ENCODE measurements around the gene SFTPA2.
"Not testable (repeated sequence)": the region's sequence is repeated elsewhere in the genome, so short reads cannot be mapped to it uniquely, and the experiment has no call there.

The SFTPA2 gene

GRCh38 chr10:79562135-79562756 lies 2.0 kb upstream of the SFTPA2 start:
- H3K4me3 ChIP-seq: no peak overlapping the region
- H3K27me3 ChIP-seq: no peaks in the 10 kb centered on the region
- no peak for TF ChIP-seq Cebpa-rat (IDR thresholded peaks at IDR 0.05)
- no peak overlapping the region for H3K9ac ChIP-seq
- H3K9me3 ChIP-seq: no peaks in the 10 kb centered on the region
- H3K4me2 ChIP-seq: peak overlapping the region; percentile 27; the same call in 1 of the 2 replicates
- no peaks in the 10 kb centered on the region for H3K36me3 ChIP-seq
- H4K20me1 ChIP-seq: no peaks in the 10 kb centered on the region
- H3K27ac ChIP-seq: no peak overlapping the region
- H3K4me1 ChIP-seq: peaks cover 9% of the 10 kb centered on the region; the same call in 1 of the 2 replicates

DNA sequence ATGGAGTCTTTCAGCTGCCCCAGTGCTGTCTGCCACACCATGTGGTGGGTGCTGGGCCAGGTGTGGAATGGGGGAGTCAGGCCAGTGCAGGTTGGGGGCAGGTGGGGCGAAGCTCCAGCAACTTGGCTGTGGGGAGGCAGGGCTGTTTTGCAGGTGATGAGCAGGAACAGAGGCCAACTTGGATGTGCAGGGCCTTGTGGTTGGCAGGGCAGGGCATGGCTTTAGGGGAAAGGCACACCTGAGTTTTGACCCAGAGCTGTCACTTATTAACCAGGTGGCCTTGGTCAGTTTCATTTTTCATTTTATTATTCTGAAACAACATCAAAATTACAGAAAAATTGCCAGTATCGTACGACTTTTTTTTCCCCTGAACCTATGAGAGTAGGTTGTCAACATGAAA lies 1.1 kb upstream of the SFTPA2 start:
- no peaks in the 10 kb centered on the region for H4K20me1 ChIP-seq
- no peaks in the 10 kb centered on the region for H3K9me3 ChIP-seq
- no peaks in the 10 kb centered on the region for H3K36me3 ChIP-seq
- no peak overlapping the region for H3K27ac ChIP-seq
- no peak overlapping the region for H3K4me3 ChIP-seq
- peaks cover 9% of the 10 kb centered on the region; the same call in 1 of the 2 replicates for H3K4me1 ChIP-seq
- no peak for TF ChIP-seq Cebpa-rat (IDR thresholded peaks at IDR 0.05)
- H3K27me3 ChIP-seq: no peaks in the 10 kb centered on the region
- no peak overlapping the region for H3K4me2 ChIP-seq
- H3K9ac ChIP-seq: no peak overlapping the region

GRCh38 chr10:79559726-79560125 lies 481 bp downstream of the SFTPA2 start:
- Histone ChIP-seq H4K20me1 (no peaks in the 10 kb centered on the region), H3K9me3 (no peaks in the 10 kb centered on the region), H3K27ac (no peak overlapping the region), H3K36me3 (no peaks in the 10 kb centered on the region), H3K4me1 (peaks cover 9% of the 10 kb centered on the region; the same call in 1 of the 2 replicates), H3K27me3 (no peaks in the 10 kb centered on the region), H3K4me2 (no peak overlapping the region), H3K9ac (no peak overlapping the region), H3K4me3 (no peak overlapping the region)
- no peak for TF ChIP-seq Cebpa-rat (IDR thresholded peaks at IDR 0.05)

GRCh38 chr10:79556961-79557360 lies 3.2 kb downstream of the SFTPA2 start:
- not testable (repeated sequence) for H3K36me3 ChIP-seq, H3K4me2 ChIP-seq, H4K20me1 ChIP-seq, H3K27ac ChIP-seq, H3K4me3 ChIP-seq, H3K27me3 ChIP-seq, H3K4me1 ChIP-seq, H3K9me3 ChIP-seq, H3K9ac ChIP-seq

DNA sequence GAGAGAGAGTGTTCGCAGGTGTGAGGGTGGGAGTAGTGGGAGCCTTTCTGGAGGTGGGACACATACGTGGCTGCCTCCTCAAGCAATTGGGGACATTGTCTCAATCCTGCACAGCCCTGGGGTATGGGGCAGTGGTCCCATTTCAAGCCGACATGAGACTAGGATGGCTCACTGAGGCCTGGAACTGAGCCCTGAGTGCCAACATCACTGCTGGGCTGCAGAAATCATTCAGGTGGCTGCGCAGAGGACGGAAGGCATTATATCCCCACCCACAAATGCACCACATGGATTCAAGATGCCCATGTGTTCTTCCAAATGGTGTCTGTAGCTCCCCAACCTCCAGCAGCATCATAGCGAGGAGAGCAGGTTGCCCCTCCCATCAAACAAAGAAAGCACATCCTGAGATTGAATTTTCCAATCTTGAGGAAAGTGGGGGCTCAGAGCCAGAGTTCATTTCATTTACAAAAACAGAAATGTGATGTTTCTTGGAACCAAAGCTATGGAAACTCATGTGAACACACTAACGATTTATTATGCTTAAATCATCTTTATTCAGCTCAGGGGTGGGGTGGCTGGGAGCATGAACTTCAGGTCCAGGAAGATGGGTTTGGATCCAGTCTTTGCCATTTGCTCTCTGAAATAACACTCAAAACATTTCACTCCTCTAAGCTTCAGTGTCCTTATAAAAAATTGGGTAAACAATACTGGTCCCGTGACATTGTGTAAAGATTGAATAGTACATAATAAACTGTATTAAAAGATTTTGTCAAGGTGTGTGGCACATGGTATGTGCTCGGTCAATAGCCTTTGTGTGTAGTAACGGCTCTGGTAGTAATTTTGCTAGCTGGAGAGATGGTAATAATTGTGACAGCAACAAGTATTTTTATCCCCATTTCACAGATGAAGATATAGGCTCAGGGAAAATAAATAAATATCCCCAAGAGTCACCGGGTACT lies 4.6 kb downstream of the SFTPA2 start:
- Histone ChIP-seq H3K9me3 (no peaks in the 10 kb centered on the region), H3K27me3 (no peaks in the 10 kb centered on the region), H3K27ac (no peak overlapping the region), H3K9ac (no peak overlapping the region), H4K20me1 (no peaks in the 10 kb centered on the region), H3K4me3 (no peak overlapping the region), H3K4me1 (no peaks in the 10 kb centered on the region), H3K4me2 (no peak overlapping the region), H3K36me3 (no peaks in the 10 kb centered on the region)
- TF ChIP-seq Cebpa-rat (IDR thresholded peaks at IDR 0.05): no peak

GRCh38 chr10:79552143-79552542 lies 8.1 kb downstream of the SFTPA2 start:
- H3K4me2 ChIP-seq: no peak overlapping the region
- no peak overlapping the region for H3K9ac ChIP-seq
- H3K9me3 ChIP-seq: no peaks in the 10 kb centered on the region
- H3K4me3 ChIP-seq: no peak overlapping the region
- no peak for TF ChIP-seq Cebpa-rat (IDR thresholded peaks at IDR 0.05)
- no peaks in the 10 kb centered on the region for H3K4me1 ChIP-seq
- H3K36me3 ChIP-seq: no peaks in the 10 kb centered on the region
- no peaks in the 10 kb centered on the region for H4K20me1 ChIP-seq
- no peaks in the 10 kb centered on the region for H3K27me3 ChIP-seq
- no peak overlapping the region for H3K27ac ChIP-seq

GRCh38 chr10:79547973-79548372 lies 12.2 kb downstream of the SFTPA2 start:
- Histone ChIP-seq H3K27me3 (no peaks in the 10 kb centered on the region), H3K4me2 (no peak overlapping the region), H3K9me3 (peaks cover 6% of the 10 kb centered on the region; the same call in 1 of the 2 replicates), H3K9ac (no peak overlapping the region), H3K4me3 (no peak overlapping the region), H3K27ac (no peak overlapping the region), H4K20me1 (no peaks in the 10 kb centered on the region), H3K4me1 (peaks cover under 1% of the 10 kb centered on the region; the same call in 1 of the 2 replicates), H3K36me3 (no peaks in the 10 kb centered on the region)
- no peak for TF ChIP-seq Cebpa-rat (IDR thresholded peaks at IDR 0.05)

DNA sequence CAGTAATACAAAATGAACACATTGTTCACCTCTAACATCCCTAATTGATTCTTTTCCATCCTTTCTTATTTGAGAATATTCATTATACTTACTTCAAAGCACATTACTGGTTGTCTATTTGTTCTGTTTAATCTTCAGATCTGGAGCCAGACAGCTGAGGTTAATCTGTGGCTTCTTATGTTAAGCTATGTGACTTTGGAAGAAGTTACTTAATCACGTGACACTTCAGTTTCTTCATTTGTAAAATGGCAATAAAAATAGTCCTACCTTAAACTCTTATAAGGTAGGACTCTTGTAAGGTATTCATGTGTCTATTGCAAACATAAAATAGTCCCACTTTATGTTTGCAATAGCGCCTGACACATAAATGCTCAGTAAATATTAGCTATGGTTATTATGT lies 13.1 kb downstream of the SFTPA2 start:
- H3K4me1 ChIP-seq, H3K27me3 ChIP-seq, H4K20me1 ChIP-seq, H3K36me3 ChIP-seq, H3K27ac ChIP-seq, H3K9me3 ChIP-seq, H3K9ac ChIP-seq, H3K4me3 ChIP-seq, H3K4me2 ChIP-seq: not testable (repeated sequence)

GRCh38 chr10:79544926-79545659 lies 15.1 kb downstream of the SFTPA2 start:
- not testable (repeated sequence) for H4K20me1 ChIP-seq, H3K27ac ChIP-seq, H3K4me1 ChIP-seq, H3K4me3 ChIP-seq, H3K9me3 ChIP-seq, H3K4me2 ChIP-seq, H3K9ac ChIP-seq, H3K27me3 ChIP-seq, H3K36me3 ChIP-seq

- not testable (repeated sequence) for H3K4me2 ChIP-seq, H3K36me3 ChIP-seq, H3K4me3 ChIP-seq, H4K20me1 ChIP-seq, H3K9me3 ChIP-seq, H3K4me1 ChIP-seq, H3K27ac ChIP-seq, H3K27me3 ChIP-seq, H3K9ac ChIP-seq
Observed at GRCh38 chr10:79544408-79544807, 15.8 kb downstream of the SFTPA2 start.
